GM18520 (cell line): ENCODE results near the gene BMP2K.
A peak's percentile ranks its signal among the peaks of the same experiment; 100 is the strongest.
"Not testable (repeated sequence)": the region's sequence is repeated elsewhere in the genome, so short reads cannot be mapped to it uniquely, and the experiment has no call there.

Experiments
- ATAC-seq: cut with Tn5 transposase; IDR thresholded peaks from one replicate; pipeline ENCODE4 v1.9.1; 2021; ENCODE audit not compliant: unreplicated experiment

The BMP2K gene

DNA sequence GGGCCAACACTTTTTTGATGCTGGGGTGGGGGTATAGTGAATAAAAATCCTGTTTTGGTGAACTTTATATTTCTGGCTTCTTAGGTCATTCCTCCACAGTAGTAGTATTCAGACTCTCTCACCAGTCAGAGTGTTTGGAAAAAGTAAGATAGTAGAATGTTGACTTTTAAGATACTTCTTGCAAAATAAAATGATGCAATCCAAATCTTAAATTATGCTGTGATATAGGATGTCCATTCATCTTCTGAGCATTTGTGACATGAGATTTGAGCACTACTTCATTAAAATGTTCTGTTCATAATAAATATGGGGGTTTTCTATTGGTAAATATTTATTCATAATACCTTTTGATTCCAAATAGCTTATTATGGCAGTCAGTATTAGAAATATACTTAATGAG lies 70.1 kb downstream of the BMP2K start:
- no peak for ATAC-seq

GRCh38 chr4:78862314-78862737 lies 86.2 kb downstream of the BMP2K start:
- no peak for ATAC-seq

DNA sequence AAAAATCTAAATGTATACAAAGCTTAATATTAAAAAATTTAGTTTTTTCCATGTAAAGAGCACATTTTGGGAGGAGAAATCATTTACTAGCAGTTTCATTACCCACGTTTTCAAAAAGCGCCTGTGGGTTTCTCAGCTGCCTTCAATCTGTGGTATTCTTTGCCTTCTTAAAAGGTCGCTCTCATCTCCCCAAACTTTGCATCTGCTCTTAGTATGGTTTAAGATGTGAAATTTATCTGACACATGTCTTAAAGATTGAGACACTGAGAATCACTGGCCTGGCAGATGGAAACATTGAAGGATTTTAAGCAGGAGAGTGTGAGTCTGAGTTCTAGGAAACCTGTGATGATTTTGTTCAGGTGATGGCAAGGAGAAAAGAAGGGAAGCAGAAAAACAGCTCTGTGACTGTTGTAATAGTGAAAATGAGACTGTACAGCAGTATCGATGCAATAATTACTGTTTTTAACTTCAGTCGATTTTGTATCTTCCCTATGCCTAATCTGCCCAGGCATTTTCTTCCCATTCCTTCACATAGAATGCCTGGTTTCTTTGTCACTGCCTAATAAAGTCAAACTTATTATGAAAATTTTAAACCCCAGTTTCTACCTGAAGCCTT lies 87.2 kb downstream of the BMP2K start:
- ATAC-seq: no peak

DNA sequence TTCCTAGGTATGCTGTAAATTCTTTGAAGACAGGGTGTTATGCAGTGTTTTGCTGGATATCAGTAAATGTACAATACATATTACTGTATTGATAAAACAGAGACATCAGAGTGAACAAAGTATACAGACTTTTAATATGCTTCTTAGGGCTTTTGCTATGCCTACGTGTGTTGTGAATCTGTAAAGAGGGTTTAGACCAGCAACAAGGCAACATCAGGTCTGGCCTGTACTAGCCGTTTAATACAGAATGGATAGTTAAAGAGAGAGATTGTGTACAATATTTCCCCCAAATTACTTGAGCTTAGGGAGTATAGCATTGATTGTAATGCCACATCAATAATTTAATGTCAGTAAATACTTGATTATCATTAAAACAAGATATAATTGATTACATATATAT lies 87.8 kb downstream of the BMP2K start:
- ATAC-seq: no peak

GRCh38 chr4:78864405-78865024 lies 88.4 kb downstream of the BMP2K start:
- peak; percentile 38 for ATAC-seq

DNA sequence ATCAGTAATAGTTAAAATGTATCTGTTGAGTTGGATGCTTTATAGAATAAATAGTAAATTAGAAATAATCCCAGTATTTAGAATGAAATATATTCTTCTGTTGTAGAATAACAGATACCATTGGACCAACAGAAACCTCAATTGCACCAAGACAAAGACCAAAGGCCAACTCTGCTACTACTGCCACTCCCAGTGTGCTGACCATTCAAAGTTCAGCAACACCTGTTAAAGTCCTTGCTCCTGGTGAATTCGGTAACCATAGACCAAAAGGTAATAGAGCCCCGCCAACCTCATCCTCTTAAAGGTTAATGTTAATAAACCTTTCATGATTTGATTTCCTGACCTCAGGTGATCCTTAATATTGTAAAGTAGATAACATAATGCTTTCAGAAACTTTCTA lies 89.3 kb downstream of the BMP2K start:
- no peak for ATAC-seq

DNA sequence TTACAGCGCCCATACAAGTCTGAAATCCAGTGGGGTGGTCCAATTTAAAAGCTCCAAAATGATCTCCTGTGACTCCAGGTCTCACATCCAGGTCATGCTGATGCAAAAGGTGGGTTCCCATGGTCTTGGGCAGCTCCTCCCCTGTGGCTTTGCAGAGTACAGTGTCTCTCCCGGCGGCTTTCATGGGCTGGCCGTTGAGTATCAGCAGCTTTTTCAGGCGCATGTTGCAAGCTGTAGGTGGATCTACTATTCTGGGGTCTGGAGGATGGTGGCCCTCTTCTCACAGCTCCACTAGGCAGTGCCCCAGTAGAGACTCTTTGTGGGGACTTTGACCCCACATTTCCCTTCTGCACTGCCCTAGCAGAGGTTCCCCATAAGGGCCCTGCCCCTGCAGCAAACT lies 92.6 kb downstream of the BMP2K start:
- not testable (repeated sequence) for ATAC-seq

- no peak for ATAC-seq
These were observed 93.9 kb downstream of the BMP2K start for GRCh38 chr4:78870056-78870455.

- ATAC-seq: no peak
These were observed 100.6 kb downstream of the BMP2K start for GRCh38 chr4:78876568-78877320.

GRCh38 chr4:78878031-78878430 lies 101.9 kb downstream of the BMP2K start:
- no peak for ATAC-seq

GRCh38 chr4:78880874-78881492 lies 104.8 kb downstream of the BMP2K start:
- no peak for ATAC-seq

- no peak for ATAC-seq
These were observed 109.4 kb downstream of the BMP2K start for GRCh38 chr4:78885598-78885997.

GRCh38 chr4:78889955-78890354 lies 113.8 kb downstream of the BMP2K start:
- no peak for ATAC-seq

DNA sequence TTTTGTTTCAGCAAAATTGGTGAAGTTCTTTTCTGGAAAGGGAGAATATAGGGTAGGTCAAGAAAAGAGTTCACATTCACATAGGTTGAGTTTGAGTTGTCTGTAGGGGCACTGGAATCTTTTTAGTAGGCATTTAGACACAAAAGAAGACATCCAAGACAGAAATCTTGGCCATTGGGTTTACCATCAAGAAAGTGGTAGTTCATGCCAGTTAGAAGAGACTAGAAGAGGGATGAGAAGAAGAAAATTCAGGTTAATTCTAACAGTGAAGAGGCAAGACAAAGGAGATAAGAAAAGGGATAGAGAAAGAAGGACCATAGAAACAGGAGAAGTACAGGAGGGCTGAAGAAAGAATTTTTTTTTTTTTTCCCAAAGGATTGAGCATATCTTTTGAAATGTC lies 123.2 kb downstream of the BMP2K start:
- no peak for ATAC-seq

DNA sequence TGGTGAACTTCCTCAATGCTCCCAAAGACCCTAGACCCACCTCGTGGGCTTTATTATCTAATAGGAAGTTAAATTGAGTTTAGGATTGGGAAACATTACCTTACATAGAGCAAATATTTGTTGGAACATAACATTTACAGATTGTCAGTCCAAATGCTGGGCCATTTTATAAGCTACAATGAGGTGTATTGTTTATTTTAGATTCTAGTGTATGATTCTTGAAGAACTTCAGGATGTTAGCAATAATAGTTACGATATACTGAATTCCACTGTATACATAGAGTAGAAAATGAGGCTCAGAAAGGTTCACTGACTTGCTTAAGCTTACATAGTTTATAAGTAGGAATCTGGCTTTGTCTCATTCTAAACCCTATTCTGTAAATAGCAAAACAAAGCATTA lies 125.7 kb downstream of the BMP2K start:
- ATAC-seq: no peak

DNA sequence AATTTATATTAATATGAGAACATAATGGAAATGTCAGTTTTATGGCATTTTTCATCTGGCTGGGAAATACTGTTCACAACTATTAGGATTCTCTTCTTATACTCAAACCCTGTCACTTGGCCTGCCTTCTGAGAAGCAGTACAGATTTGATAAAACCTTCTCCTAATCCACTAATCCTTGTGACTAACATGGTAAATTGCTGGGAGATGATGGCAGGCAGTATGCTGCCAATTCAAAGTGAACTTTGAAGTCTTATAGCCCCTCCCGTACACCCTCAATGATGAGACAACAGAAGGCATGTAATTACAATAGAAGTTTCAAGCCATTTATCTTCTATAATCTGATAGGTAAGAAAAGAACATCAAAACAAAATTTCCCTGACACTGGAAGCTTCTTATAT lies 126.1 kb downstream of the BMP2K start:
- ATAC-seq: no peak

GRCh38 chr4:78904143-78904542 lies 128.0 kb downstream of the BMP2K start:
- no peak for ATAC-seq

DNA sequence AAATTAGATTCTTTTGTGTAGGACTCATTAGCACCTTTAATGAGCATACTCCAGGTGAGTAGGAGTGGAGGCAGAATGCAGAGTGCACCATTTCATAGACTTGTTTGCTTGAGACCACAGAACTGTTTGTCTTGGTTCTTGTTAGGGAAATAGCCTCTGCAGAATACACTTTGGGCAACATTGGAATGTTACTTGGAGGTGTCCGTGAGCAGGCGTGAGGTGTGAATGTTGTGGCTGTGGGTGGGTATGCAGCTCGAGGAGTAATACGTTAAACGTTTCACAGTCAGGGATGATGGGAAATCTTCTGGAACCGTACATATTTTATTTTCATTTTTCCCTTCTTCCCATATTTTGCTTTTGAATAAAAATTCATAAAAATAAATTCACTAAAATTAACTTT lies 131.5 kb downstream of the BMP2K start:
- no peak for ATAC-seq

GRCh38 chr4:78908974-78909373 lies 132.8 kb downstream of the BMP2K start:
- ATAC-seq: not testable (repeated sequence)

- no peak for ATAC-seq
These were observed 134.5 kb downstream of the BMP2K start for GRCh38 chr4:78910612-78911011.

- no peak for ATAC-seq
These were observed 146.1 kb downstream of the BMP2K start for GRCh38 chr4:78922207-78922606.
